ENCODE measurements around the gene EDRF1.

The EDRF1 gene

DNA sequence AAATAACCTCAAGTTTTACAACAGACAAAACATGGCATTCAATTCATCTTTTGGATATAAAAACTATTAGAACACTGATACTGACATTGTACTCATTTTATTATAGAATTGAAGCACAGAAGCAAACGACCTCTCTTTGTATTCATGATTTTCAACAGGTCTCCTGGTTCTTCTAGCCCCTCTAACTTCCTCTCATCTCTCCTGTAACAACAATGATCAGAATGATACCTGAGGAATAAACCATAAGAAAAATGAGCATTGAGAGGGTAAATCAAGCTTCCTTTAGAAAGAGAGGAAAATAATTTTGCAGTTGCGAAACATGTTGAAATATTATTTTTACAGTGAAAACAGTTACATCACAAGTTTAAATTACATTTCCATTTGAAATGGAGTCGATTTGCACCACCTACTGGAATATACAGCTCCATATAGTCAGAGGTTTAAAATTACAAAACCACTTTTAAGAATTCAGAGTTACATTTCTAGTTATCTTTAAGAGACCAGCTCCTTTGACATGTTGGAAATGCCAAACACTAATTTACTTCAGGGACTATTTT, 19.1 kb upstream of the EDRF1 start:
- Histone ChIP-seq H3K27ac (ENCODE audit: low read depth, low read length) (no peak overlapping the region), H3K27me3 (ENCODE audit: control insufficient read depth, low read length) (no peaks in the 10 kb centered on the region), H3K9me2 (replicated peaks; ENCODE audit: control insufficient read depth, low read length) (no peaks in the 10 kb centered on the region), H3K9me3 (ENCODE audit: control insufficient read depth, insufficient read depth, low read length) (no peaks in the 10 kb centered on the region), H3K4me1 (ENCODE audit: control insufficient read depth, low read length) (peaks cover 5% of the 10 kb centered on the region; the same call in 1 of the 2 replicates), H3K4me3 (ENCODE audit: low read length) (no peak overlapping the region), H3K79me2 (ENCODE audit: control insufficient read depth, low read length) (no peaks in the 10 kb centered on the region), H4K20me1 (ENCODE audit: control insufficient read depth, insufficient read depth, low read depth, low read length) (no peaks in the 10 kb centered on the region), H3K4me2 (ENCODE audit: low read length) (no peak overlapping the region), H3K36me3 (ENCODE audit: control insufficient read depth, low read length) (no peaks in the 10 kb centered on the region), H3F3A (ENCODE audit: control insufficient read depth, insufficient read depth) (no peaks in the 10 kb centered on the region)
- TF ChIP-seq EZH2phosphoT487 (IDR thresholded peaks at IDR 0.05; ENCODE audit: borderline replicate concordance, low read length), result no peak
- TF ChIP-seq, protein P1, sequence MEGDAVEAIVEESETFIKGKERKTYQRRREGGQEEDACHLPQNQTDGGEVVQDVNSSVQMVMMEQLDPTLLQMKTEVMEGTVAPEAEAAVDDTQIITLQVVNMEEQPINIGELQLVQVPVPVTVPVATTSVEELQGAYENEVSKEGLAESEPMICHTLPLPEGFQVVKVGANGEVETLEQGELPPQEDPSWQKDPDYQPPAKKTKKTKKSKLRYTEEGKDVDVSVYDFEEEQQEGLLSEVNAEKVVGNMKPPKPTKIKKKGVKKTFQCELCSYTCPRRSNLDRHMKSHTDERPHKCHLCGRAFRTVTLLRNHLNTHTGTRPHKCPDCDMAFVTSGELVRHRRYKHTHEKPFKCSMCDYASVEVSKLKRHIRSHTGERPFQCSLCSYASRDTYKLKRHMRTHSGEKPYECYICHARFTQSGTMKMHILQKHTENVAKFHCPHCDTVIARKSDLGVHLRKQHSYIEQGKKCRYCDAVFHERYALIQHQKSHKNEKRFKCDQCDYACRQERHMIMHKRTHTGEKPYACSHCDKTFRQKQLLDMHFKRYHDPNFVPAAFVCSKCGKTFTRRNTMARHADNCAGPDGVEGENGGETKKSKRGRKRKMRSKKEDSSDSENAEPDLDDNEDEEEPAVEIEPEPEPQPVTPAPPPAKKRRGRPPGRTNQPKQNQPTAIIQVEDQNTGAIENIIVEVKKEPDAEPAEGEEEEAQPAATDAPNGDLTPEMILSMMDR (IDR thresholded peaks at IDR 0.05; ENCODE audit: low read depth, low read length, poor library complexity, severe bottlenecking), result peak; percentile 13

DNA sequence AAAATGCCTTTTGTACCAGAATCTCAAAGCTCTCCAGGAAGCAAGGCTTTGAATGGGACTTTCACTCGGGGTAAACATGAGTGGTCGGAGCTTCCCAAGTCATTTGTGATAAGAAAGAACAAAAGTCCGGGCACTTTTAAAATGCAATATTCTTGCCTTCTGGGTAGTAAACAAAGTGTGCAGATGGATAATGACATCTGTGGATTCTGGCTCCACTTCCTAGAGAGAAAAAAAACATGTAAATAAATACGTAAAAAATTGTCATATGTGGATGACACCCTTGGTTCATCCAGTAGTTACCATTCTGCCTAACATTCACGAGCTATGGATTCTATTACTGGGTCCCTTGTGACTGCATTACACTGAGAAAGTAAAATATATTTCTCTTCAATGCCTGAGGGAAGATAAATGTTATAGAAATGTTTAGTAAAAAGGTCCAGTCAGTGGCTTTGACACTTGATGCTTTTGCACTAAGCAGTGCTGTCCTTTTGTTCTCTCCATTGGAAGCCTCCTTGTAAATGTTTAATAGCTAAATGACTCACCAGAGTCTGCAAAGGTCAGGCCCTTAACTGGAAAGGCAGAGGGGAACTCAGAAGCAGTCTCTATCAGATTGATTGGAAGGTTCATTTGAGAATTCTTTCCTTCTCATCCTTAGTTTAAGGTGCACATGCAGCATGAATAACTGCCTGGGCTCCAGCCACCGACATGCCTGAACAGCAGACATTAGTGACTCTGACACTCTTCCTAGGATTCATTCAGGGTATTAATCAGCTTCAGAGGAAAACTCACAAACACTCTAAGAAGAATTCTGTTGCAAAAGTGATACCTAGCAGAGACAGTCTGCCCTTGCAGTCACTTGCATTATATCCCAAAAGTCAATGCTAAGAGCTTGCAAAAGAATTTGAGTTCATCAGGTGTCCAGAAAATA, 11.7 kb upstream of the EDRF1 start:
- peaks cover 22% of the 10 kb centered on the region for H3K27me3 ChIP-seq (ENCODE audit: control insufficient read depth, low read length)
- H3K9me3 ChIP-seq (ENCODE audit: control insufficient read depth, insufficient read depth, low read length), result no peaks in the 10 kb centered on the region
- no peaks in the 10 kb centered on the region for H3K36me3 ChIP-seq (ENCODE audit: control insufficient read depth, low read length)
- no peaks in the 10 kb centered on the region for H3K9me2 ChIP-seq (replicated peaks; ENCODE audit: control insufficient read depth, low read length)
- no peaks in the 10 kb centered on the region for H4K20me1 ChIP-seq (ENCODE audit: control insufficient read depth, insufficient read depth, low read depth, low read length)
- no peaks in the 10 kb centered on the region for H3F3A ChIP-seq (ENCODE audit: control insufficient read depth, insufficient read depth)
- no peaks in the 10 kb centered on the region for H3K4me1 ChIP-seq (ENCODE audit: control insufficient read depth, low read length)
- no peak overlapping the region for H3K27ac ChIP-seq (ENCODE audit: low read depth, low read length)
- H3K4me3 ChIP-seq (ENCODE audit: low read length), result no peak overlapping the region
- no peak overlapping the region for H3K4me2 ChIP-seq (ENCODE audit: low read length)
- H3K79me2 ChIP-seq (ENCODE audit: control insufficient read depth, low read length), result no peaks in the 10 kb centered on the region
- TF ChIP-seq, protein P1 (IDR thresholded peaks at IDR 0.05; ENCODE audit: low read depth, low read length, poor library complexity, severe bottlenecking), result no peak
- no peak for TF ChIP-seq EZH2phosphoT487 (IDR thresholded peaks at IDR 0.05; ENCODE audit: borderline replicate concordance, low read length)

DNA sequence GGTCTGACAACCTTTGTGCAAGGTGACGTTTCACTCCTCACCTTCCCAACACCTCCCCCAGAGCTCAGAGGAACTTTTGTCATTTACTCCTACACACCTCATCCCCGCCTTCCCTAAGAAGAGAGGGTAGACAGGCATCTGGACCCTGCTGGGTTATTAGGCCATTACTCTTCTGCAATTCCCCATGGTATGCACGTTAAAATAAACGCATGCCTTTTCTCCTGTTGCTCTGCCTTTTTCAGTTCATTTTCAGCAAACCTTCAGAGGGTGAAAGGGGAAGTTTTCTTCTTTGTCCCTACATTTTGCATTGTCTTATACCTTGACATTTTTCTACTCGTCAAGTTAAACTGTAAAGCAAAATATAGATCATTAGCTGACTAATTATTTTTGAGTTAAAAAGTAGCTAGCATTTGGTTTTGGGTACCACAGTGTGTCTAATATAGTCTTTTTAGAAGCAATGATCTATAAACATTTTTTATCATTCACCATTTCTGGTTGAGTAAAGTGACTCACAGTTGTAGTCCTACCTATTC, 10.5 kb upstream of the EDRF1 start:
- Histone ChIP-seq H3K4me2 (ENCODE audit: low read length) (no peak overlapping the region), H3K27ac (ENCODE audit: low read depth, low read length) (no peak overlapping the region), H3K4me3 (ENCODE audit: low read length) (no peak overlapping the region)

More for the DNA sequence above, 10.5 kb upstream of the EDRF1 start:
- H4K20me1 ChIP-seq (ENCODE audit: control insufficient read depth, insufficient read depth, low read depth, low read length), result no peaks in the 10 kb centered on the region
- H3K79me2 ChIP-seq (ENCODE audit: control insufficient read depth, low read length), result no peaks in the 10 kb centered on the region
- H3K27me3 ChIP-seq (ENCODE audit: control insufficient read depth, low read length), result peaks cover 29% of the 10 kb centered on the region
- H3K36me3 ChIP-seq (ENCODE audit: control insufficient read depth, low read length), result no peaks in the 10 kb centered on the region
- no peaks in the 10 kb centered on the region for H3K9me2 ChIP-seq (replicated peaks; ENCODE audit: control insufficient read depth, low read length)
- H3F3A ChIP-seq (ENCODE audit: control insufficient read depth, insufficient read depth), result no peaks in the 10 kb centered on the region
- H3K4me1 ChIP-seq (ENCODE audit: control insufficient read depth, low read length), result no peaks in the 10 kb centered on the region
- no peaks in the 10 kb centered on the region for H3K9me3 ChIP-seq (ENCODE audit: control insufficient read depth, insufficient read depth, low read length)
- TF ChIP-seq EZH2phosphoT487 (IDR thresholded peaks at IDR 0.05; ENCODE audit: borderline replicate concordance, low read length), result no peak
- TF ChIP-seq, protein P1 (IDR thresholded peaks at IDR 0.05; ENCODE audit: low read depth, low read length, poor library complexity, severe bottlenecking), result no peak

All from DOHH2 (cell line).